GM19240 (cell line): Measurements from ENCODE around the gene ZNF598.

Experiments
- DNase-seq: peaks from one replicate; pipeline ENCODE4 v3.0.0; 2011; ENCODE audit warnings: low spot score; ENCODE audit not compliant: insufficient read length

Gene ZNF598

DNA sequence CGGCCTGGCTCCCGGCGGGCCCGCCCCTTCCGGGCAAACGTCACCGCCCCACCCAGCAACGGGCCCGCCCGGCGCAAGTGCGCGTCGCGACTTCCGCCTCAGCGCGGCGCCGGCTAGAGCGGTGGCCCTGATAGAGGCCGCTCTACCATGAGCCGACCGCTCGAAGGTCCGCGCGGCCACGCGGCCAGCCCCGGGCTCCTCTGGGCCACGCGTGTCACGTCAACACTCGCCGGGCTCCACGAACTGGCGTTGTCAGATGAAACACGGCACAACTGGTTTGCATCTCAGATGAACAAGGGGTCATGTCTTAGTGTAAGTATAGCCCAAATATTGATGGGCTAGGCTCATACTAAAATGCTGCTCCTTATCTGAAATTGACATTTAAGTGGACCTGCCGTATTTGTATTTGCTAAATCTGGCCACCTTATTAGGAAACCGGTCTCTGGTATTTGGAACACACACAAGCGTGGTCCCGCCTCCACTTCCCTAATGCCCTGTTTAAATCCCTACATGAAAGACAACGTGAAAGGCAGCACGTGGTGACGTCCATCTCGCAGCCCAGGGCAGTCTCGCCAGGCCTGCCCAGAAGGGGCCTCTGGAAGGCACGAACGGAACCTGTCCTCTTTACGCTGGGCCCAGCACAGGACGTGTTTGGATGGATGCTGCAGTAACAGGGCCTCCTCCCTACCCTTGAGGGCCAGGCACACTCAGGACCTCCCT is at the start of gene ZNF598:
Gene ZNF598 (minus strand): TSS at position 31 of the 720 bp plus-strand sequence.
- DNase-seq = peak; percentile 91

DNA sequence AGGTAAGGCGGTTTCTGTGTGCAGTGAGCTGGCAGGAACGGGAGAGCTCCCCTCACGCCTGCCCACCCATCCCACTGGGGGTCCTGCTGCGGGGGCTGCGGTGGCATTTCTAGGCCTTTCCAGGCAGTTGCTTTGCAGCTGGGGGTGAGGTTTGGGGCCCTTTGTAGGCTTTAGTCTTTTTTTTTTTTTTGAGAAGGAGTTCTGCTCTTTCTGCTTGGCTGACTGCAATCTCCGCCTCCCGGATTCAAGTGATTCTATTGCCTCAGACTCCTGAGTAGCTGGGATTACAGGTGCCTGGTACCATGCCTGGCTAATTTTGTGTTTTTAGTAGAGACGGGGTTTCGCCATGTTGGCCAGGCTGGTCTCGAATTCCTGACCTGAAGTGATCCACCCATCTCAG is 49.3 kb upstream of the ZNF598 start:
- DNase-seq = no peak

DNA sequence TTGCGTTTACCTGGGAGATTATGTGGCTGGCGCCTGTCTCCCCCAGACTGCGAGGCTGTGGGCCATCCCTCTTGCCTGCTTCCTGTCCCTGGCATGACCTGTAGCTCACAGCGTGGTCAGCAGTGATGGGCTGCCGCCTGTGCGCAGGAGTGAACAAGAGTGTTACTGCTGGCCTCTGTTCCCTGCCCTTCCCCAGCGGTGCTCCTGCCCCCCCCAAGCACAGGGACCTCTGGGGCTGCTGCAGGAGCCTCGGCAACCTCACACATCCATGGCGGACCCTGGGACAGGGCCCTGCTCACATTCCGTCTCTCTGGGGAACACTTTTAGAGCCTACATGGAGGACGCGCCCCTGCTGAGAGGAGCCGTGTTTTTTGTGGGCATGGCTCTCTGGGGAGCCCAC is 48.8 kb upstream of the ZNF598 start:
- DNase-seq = no peak

DNA sequence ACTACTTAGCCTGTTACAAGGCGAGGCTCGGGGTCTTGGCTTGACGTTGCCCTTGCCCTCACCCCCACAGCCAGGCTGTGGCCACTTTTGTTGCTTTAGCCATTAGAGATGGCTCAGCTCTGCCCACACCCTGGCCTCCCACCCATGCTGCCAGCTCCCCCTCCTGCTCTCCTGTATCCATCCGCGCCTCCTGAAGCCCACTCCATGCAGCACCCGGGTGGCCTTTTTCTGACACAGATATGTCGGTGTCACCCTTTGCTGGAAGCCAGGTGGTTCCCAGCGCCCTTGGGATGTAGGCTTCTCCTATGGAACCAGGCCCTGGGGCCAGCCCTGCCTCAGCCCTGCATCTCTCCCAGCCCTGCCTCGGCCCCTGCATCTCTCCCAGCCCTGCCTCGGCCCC is 47.8 kb upstream of the ZNF598 start:
- DNase-seq = no peak

DNA sequence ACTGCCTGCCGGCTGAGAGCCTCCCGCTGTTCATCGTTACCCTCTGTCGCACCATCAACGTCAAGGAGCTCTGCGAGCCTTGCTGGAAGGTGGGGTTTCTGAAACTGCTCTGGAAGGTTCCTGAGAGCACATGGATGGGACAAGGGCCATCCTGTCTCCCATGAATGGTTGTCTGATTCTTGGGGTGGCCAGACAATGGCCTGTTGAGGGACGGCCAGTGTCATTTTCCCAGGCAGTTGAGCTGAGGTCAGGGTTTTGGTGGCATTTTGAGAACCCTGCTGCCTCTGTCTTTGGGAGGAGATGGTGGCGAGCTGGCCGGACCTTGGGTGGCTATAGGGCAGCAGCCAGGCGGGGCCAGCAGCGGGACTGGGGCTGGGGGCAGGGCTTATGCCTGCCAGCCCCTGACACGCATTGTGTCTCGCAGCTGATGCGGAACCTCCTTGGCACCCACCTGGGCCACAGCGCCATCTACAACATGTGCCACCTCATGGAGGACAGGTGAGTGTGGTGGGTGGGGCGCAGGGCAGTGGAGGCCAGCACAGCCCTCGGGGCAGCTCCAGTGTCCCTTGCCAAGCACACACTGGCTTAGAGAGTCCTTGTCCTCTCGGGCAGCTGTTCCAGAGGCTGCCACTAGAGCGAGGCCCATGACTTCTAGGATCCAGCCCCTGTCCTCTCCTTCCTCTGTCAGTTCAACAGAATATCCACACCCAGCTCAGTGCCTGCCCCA is 47.2 kb upstream of the ZNF598 start:
- no peak for DNase-seq

DNA sequence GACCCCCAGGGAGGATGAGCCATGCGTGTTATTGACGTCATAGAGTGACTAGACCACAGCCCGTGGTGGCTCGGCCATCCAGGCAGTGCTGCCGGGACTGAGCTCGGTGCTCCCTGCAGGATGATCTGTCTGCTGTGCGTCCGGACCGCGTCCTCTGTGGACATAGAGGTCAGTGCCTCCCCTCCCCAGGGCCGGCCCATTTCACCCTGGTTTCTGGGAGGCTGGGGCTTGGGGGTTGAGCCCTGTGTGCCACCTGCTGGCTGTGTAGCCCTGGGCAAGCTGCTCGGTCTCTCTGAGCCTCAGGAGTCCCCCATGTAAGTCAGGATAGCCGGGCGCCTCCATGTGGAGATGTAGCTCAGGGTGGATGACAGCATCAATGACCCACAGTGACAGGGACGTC is 46.5 kb upstream of the ZNF598 start:
- no peak for DNase-seq

DNA sequence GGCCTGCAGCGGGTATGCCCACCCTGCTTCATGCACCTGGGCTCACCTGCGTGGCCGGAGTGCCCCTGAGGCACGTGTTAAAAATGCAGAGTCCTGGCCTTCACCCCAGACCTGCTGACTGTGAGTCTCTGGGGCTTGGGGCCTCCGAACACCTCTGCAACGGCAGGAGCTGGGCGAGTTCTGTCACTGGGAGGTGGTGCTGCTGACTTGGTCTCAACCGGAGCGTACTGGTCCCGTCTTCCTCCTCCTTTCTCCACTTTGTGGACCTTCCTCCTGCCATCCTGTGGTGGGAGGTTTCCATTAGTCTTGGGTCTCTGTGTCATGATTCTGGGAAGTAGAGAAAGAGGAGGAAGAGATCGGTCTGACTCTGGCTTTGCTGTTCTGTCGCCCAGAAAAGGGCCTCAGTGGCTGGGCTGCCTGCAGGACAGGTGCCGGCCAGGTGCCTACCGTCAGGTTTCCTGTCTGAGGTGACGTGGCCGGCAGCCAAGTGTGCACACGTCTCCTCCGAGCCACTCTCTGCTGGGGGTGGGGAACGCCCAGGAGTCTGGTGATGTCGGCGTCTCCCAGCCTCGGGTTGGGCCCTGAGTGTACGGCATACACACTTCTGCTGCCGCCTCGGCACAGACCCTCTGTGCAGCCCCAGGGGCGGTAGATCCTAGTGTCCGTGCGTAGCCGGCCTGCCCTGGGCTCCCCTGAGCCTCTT is 45.1 kb upstream of the ZNF598 start:
- DNase-seq = no peak

DNA sequence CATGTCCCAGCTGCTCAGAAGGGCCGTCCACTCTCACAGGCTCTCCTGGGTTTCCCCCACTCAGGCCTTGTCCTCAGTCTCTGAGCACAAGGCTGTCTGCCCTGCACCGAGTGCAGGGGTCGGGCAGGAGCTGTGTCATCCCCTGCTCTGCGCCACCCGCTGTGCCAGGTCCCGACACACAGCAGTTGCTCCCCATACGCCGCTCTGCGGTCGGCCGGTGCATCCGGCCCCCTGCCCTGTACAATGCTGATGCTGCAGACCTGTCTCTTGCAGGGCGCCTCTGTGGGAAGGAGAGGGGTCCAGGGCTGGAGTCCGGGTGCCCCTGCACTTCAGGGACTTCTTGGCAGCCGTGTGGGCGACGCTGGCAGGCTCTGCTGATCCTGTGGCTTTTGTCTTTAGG is 44.3 kb upstream of the ZNF598 start:
- no peak for DNase-seq

DNA sequence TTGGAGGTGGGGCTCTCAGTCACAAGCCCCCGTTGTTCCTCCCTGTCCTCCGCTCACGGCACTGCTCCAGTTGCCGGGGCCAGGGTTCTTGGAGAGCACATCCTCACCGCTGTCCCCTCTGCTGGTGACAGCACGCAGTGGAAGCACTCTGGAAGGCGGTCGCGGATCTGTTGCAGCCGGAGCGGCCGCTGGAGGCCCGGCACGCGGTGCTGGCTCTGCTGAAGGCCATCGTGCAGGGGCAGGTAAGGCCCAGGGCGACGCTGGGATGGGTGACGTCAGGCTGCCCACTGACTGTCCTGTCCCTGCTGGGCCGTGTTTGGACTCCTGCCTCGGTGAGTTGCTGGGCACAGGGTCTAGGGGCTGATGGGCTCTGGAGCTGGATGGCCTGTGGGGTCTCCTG is 43.6 kb upstream of the ZNF598 start:
- DNase-seq = no peak

DNA sequence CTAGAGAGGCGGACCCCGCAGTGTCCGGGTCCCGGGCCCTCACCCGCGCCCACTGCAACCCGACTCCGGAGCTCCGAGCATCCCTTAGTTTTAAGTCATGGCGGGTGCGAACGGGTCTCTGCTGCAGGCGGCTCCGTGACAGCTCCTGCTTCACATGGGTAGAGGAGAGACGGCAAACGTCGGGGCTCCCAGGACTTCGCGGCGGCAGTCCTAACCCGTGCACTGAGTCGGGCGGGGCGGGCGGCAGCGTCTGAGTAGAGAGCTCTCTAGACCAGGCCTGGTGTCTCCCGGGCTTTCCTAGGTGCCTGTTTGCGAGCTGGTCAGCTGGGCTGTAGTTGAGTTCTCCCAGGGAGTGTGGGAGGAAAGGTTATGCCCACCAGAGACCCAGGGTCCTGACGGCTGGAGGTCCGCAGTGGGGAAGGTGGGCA is 38.5 kb upstream of the ZNF598 start:
- DNase-seq = no peak

DNA sequence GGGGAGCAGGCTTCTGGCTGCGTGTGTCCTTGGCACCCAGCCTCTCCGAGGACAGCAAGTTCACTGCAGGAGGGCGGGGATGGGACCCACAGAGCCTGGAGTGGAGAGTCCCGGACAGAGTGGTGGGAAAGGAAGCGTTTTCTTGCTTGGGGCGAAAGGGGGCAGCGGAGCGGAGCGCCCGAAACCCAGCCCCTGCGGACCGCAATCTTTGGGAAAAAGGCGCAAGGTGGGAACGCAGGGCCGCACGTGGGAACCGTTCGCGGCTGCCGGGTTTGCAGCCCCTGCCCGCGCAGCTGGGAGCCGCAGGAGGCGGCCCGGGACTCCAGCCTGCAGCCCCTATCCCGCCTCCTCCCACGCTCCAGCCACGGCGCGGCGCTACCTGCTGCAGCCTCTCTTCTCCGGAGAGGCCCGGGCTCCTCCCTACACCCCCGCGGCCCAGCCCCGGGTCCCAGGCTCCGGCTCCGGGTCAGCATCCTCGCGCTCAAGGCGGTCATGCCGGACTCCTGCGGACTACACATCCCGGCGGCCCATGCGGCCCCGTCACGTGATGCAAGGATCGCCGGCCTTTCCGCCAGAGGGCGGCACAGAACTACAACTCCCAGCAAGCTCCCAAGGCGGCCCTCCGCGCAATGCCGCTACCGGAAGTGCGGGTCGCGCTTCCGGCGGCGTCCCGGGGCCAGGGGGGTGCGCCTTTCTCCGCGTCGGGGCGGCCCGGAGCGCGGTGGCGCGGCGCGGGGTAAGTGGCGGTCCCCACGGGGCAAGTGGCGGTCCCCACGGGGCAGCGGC is 37.9 kb upstream of the ZNF598 start, which contains the start of the genes NTHL1 and TSC2:
Gene NTHL1 (minus strand): TSS at position 505 of the 786 bp plus-strand sequence. CDS start 11 bp downstream, at position 494.
Gene TSC2 (plus strand): TSS at position 656 of the 786 bp plus-strand sequence. CDS start 631 bp downstream, outside the sequence.
- DNase-seq = peak; percentile 99

DNA sequence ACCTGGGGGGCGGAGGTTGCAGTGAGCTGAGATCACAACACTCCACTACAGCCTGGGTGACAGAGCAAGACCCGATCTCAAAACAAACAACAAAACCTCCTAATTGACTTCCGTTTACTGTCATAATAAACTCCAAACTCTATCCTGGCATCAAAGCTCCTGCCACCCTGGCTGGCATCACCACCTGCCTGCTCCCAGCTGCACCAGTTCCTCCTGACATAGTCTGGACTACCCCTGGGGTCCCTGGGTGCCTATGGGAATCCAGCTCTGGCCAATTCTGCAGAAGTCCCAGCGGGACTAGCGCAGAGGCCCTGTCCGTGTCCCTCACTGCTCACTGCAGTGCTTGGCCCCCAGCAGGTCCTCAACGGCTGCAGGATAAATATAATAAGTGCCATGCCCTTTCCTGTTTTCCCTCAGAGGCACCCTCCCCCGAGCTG is 37.3 kb upstream of the ZNF598 start:
- DNase-seq = no peak

DNA sequence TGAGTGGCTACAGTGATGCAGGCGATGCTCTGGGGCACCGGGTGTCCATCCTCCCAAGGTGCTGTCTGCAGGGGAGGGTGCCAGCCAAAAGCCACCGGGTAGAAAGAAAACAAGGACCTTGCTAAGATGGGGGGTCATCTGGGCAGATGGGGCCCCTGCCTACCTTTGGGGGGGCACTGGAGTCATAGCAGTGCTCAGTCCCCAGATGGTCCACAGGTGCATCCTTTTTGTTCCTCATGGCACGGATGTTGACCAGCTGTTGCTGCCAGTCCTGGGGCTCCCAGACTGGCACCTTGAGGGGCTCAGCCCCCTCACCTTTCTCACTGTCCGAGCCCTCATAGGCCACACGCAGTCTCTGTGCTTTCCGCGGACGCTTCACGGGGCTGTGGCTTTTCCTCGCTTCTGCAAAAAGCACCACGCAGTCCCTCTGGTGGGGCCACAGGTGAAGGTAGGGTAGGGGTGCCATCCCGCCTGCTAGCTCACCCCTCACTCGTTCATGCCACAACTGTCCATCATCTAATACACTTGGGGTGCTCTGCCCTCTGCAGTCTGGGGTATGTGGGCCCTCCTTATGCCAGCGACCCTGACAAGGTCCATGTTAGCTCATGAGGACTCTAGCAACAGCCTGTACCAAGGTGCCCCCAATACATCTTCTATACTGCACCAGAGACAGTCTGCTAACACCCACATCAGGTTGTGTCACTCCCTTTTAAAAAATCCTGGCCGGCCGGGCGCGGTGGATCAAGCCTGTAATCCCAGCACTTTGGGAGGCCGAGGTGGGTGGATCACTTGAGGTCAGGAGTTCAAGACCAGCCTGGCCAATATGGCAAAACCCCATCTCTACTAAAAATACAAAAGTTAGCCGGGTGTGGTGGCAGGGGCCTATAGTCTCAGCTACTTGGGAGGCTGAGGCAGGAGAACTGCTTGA is 36.6 kb upstream of the ZNF598 start:
- no peak for DNase-seq

DNA sequence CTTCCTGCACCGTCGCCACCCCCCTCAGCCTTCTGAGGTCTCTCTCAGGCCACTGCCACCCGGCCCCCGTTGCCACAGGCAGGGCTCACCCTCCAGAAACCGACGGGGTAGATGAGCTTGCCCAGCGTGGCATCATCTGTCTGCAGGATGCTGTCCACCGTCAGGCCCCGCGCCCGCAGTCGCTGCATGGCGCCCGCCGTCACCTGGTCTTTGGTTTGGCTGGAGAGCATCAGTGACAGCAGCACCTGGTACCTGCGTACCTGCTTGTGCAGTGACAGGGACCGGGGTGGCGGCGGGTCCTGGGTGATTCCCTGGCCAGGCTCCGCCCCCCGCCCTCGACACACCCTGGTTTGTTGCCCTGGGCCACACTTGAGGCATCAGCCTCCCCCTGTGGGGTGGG is 34.9 kb upstream of the ZNF598 start:
- no peak for DNase-seq

DNA sequence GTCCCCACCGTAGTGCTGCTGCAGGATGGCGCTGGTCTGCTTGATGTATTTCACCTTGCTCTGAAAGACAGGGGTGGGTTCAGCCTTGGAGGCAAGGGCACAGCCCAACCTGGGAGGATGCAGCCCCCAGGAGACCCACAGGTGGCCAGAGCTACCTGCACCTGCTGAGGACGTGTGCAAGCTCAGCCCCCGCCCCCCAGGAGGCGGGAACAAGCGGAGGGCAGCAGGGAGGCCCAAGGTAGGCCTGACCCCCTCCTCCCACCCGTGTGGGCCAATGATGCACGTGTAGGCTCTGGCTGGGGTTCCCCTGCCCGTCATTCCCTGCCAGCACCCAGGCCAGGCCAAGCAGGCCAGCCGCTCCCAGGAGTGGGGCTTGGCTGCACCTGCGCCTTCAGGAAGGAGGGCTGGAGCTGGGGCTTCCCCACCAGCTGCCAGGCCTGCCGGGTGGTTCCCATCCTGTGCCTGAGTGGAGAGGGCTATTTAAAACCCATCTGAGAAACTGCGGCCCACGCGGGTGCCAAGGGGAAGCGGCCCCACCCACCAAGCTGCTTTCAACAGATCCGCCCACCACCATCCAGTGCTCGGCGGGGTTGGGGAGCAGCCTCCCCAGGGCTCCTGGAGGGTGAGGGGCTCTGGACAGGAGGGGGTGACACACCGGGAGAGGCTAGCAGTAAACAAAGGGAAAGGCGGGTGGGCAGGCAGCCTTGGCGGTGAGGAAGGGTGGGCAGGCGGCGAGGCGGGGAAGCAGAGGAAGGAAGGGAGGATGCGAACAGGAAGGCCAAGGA is 34.2 kb upstream of the ZNF598 start:
- no peak for DNase-seq

DNA sequence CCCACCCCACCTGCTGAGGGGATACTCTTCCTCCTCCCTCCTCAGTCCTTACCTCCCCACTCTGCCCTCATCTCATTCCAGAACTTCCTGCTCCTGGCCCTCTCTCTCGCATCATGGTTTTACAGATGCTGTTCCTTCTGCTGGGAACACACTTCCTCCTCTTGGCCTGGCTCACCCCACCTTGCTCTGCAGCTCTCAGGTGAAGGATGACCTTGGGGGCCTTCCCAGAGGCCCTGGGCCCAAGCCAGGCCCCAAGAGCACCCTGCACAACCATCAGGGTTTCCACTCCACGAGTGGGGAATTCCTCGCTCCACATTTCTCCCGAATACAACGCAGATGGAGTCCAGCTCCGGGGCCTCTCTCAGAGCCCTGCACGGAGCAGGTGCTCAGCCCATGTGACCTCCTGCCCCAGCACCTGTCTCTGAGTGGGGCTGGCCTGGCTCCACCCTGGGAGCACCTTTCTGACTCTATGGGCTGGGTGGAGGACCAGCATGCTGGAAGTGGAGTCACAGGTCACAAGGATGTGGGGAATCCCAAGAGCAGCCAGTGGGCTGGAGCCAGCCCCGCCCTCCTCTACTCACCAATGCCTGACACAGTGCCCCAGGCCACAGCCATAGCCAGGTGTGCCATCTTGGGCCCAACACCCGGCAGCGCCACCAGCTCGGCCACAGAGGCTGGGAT is 33.5 kb upstream of the ZNF598 start:
- no peak for DNase-seq

DNA sequence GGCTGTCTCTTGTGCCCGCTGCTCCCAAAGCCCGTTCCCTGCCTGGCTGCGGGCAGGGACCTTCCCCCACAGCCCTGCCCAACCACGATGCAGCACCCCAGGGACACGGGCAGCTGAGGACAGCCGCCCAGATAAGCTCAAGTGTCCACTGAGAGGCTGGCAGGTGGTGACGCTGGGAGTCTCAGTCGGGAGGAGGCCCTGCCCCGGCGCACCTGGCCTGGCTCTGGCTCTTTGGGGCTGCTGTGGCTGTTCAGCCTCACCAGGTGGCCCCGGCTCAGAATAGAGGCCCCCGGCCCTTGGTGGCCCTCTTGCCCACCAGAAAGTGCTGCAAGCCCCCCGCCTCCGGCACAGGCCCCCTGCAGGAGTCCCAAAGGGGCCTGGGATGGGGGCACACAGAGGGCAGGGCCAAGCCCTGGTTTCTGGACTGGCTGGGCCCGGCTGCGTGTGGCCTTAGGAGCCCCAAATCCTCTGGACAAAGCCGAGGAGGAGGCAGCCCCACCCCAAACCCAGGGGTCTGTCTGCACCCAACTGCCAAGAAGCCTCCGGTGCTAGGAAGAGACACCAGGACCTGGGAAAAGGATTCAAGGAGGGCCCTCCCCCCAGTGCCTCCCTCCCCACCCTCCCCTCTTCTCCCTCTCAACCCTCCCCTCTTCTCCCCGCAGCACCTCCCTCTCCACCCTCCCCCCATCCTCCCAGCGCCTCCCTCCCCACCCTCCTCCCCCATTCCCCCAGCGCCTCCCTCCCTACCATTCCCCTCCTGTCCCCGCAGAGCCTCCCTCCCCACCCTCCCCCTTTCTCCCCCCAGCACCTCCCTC is 32.8 kb upstream of the ZNF598 start:
- no peak for DNase-seq
